ENCODE measurements around the gene RPS26. TPM values are rescaled to one million over a fixed set of nuclear protein-coding genes. Genes with fewer than 3 reads are reported as not detected.

Gene RPS26
- total RNA-seq, 2 experiments from 2014 or later: 47.2 to 48.3 TPM

GRCh38 chr12:56007564-56008559, 33.9 kb upstream of the RPS26 start:
- Mint-ChIP-seq H3K4me3 (peak overlapping the region; percentile 73), H3K27ac (peak overlapping the region; percentile 73), H3K27me3 (no peaks in the 10 kb centered on the region)

DNA sequence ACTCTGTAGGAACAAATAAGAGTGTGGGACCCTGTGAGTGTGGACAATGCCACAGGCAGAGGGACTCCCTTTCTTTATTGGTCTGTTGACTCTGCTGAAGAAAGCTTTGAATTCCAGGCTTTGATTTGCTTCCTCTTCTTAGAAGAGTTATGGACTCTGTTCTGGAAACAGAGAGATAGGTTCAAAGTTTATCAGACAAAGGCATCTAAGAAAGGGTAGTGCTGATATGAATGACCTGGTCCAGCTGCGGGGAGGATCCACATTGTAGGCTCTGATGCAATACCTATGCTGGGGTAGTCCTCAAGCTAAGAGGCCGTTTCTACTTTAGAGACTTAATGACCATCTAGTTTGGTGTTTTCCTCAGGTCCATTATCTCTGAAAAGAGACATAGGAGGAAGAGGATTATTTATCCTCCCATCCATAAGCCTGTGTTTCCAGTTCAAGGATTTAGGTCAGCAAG, 31.6 kb upstream of the RPS26 start:
- no peak overlapping the region for H3K4me3 Mint-ChIP-seq
- H3K9me3 Mint-ChIP-seq: no peaks in the 10 kb centered on the region
- peaks cover 4% of the 10 kb centered on the region for H3K36me3 Mint-ChIP-seq (ENCODE audit: low read depth)
- DNase-seq: no peak
- no peaks in the 10 kb centered on the region for H3K27me3 Mint-ChIP-seq
- ChIA-PET POLR2A (interaction anchor here (0.7 kb wide), 1 partner anchor 43 kb away, joined by 3 read pairs; no protein-coding TSS in a partner anchor), CTCF (interaction anchor here (1.2 to 1.7 kb wide), 4 partner anchors 10 to 19 kb away, joined by 3 to 7 read pairs (median 4); partner anchors contain the start of genes IKZF4 and SUOX)
- no peak overlapping the region for H3K27ac Mint-ChIP-seq
- H3K4me1 Mint-ChIP-seq: peaks cover 32% of the 10 kb centered on the region

More at GRCh38 chr12:56007564-56008559, 33.9 kb upstream of the RPS26 start:
- ChIA-PET CTCF (interaction anchor here (0.6 to 1.7 kb wide), 5 partner anchors 11 to 1560 kb away, joined by 3 to 9 read pairs (median 4); partner anchors contain the start of gene SUOX), POLR2A (no interaction called here)
- Mint-ChIP-seq H3K4me1 (peaks cover 32% of the 10 kb centered on the region), H3K36me3 (ENCODE audit: low read depth) (peaks cover 6% of the 10 kb centered on the region), H3K9me3 (no peaks in the 10 kb centered on the region)
- peak; percentile 73 for DNase-seq

DNA sequence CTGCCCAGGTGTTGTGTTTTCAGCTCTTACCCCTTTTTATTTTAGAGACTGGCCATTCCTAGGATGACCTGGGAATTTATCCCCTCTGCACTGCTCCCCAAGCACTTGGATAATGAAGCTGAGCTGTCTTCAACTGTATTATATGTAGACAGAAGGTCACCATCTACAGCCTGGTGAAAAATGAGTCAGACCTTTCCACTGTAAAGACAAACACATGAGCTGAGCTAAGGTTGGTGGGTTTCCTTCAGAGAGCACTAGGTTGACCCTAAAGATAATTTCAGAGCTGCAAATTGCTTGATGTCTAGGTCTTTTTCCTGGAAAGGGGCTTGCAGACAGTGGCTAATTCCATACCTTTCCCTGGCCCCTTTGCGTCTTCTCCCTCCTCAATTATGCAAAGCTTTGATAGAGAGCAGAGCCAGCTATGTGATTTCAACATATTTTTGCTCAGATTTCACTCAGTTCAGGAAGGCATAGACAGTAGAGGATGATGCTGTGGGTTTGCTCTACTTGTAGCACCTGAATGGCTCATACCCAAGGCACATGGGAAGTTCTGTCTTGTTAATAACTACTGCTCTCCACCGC, 30.1 kb upstream of the RPS26 start:
- no peak for DNase-seq
- Mint-ChIP-seq H3K4me1 (peaks cover 32% of the 10 kb centered on the region), H3K27me3 (no peaks in the 10 kb centered on the region), H3K9me3 (no peaks in the 10 kb centered on the region), H3K36me3 (ENCODE audit: low read depth) (peaks cover 4% of the 10 kb centered on the region), H3K27ac (no peak overlapping the region), H3K4me3 (no peak overlapping the region)
- CTCF ChIA-PET: interaction anchor here (1.2 to 1.8 kb wide), 2 partner anchors 16 to 72 kb away, joined by 3 to 5 read pairs; no protein-coding TSS in a partner anchor
- POLR2A ChIA-PET: no interaction called here

GRCh38 chr12:56013482-56013881, 28.2 kb upstream of the RPS26 start:
- Mint-ChIP-seq H3K9me3 (no peaks in the 10 kb centered on the region), H3K4me1 (peaks cover 22% of the 10 kb centered on the region), H3K27me3 (no peaks in the 10 kb centered on the region), H3K4me3 (no peak overlapping the region), H3K27ac (no peak overlapping the region), H3K36me3 (ENCODE audit: low read depth) (peaks cover 1% of the 10 kb centered on the region)
- ChIA-PET CTCF (interaction anchor here (0.9 to 1.4 kb wide), 4 partner anchors 9 to 26 kb away, joined by 3 to 5 read pairs (median 4); no protein-coding TSS in a partner anchor), POLR2A (no interaction called here)
- no peak for DNase-seq

DNA sequence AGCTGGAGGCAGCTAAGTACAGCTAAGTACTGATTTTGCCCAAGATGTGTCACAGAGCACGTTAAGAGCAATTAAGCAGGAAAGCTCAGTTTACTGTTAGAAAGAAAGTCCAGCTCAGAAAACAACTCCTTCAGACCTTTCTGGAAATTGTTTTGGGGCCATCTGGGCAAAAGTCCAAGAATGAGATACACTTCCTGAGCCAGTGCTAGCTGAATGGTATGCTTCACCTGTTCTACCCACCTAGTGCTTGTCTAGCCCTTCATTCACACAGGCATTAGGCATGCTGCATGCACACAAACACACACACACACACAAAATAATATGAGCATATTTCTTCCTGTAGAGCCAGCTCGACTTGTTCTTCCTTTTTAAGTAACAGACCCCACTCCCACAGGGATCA, 27.5 kb upstream of the RPS26 start:
- DNase-seq: no peak
- no peaks in the 10 kb centered on the region for H3K9me3 Mint-ChIP-seq
- ChIA-PET POLR2A (no interaction called here), CTCF (interaction anchor here (0.9 to 1.4 kb wide), 4 partner anchors 8 to 25 kb away, joined by 3 to 5 read pairs (median 4); no protein-coding TSS in a partner anchor)
- peaks cover 18% of the 10 kb centered on the region for H3K4me1 Mint-ChIP-seq
- H3K36me3 Mint-ChIP-seq (ENCODE audit: low read depth): peaks cover 1% of the 10 kb centered on the region
- H3K27me3 Mint-ChIP-seq: no peaks in the 10 kb centered on the region
- no peak overlapping the region for H3K4me3 Mint-ChIP-seq
- no peak overlapping the region for H3K27ac Mint-ChIP-seq

- CTCF ChIA-PET: interaction anchor here (2.4 kb wide), 1 partner anchor 12 kb away, joined by 9 read pairs; no protein-coding TSS in a partner anchor
- H3K27ac Mint-ChIP-seq: no peak overlapping the region
- H3K27me3 Mint-ChIP-seq: no peaks in the 10 kb centered on the region
- no peak for DNase-seq
- no peak overlapping the region for H3K4me3 Mint-ChIP-seq
- H3K36me3 Mint-ChIP-seq (ENCODE audit: low read depth): peaks cover 3% of the 10 kb centered on the region
- no peaks in the 10 kb centered on the region for H3K9me3 Mint-ChIP-seq
- H3K4me1 Mint-ChIP-seq: peaks cover 40% of the 10 kb centered on the region
- POLR2A ChIA-PET: no interaction called here
These were observed 24.5 kb upstream of the RPS26 start for GRCh38 chr12:56017181-56017580.

DNA sequence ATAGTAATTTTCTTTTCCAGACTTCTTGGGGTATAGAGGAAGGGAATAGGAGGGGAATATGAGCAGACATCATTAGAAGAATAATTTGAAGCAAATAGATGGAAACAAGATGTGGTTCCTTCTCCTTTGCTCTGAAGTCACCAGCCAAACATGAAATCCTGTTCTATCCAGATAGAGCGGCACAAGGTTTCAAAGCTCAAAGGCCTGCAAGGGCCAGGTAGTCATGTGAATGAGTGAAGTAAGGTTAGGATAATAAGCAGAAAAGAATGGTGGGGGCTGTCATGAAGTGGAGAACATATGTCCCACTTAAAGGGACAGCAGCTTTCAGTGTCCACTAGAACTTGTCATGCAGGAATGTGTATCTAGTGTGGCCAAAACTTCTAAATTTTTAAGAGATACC, 23.4 kb upstream of the RPS26 start:
- ChIA-PET CTCF (interaction anchor here (0.7 to 2.4 kb wide), 2 partner anchors 11 to 21 kb away, joined by 3 to 9 read pairs; partner anchors contain the start of gene SUOX), POLR2A (no interaction called here)
- Mint-ChIP-seq H3K9me3 (no peaks in the 10 kb centered on the region), H3K27ac (no peak overlapping the region), H3K4me1 (peaks cover 51% of the 10 kb centered on the region), H3K4me3 (no peak overlapping the region), H3K27me3 (no peaks in the 10 kb centered on the region), H3K36me3 (ENCODE audit: low read depth) (peaks cover 3% of the 10 kb centered on the region)
- DNase-seq: no peak

DNA sequence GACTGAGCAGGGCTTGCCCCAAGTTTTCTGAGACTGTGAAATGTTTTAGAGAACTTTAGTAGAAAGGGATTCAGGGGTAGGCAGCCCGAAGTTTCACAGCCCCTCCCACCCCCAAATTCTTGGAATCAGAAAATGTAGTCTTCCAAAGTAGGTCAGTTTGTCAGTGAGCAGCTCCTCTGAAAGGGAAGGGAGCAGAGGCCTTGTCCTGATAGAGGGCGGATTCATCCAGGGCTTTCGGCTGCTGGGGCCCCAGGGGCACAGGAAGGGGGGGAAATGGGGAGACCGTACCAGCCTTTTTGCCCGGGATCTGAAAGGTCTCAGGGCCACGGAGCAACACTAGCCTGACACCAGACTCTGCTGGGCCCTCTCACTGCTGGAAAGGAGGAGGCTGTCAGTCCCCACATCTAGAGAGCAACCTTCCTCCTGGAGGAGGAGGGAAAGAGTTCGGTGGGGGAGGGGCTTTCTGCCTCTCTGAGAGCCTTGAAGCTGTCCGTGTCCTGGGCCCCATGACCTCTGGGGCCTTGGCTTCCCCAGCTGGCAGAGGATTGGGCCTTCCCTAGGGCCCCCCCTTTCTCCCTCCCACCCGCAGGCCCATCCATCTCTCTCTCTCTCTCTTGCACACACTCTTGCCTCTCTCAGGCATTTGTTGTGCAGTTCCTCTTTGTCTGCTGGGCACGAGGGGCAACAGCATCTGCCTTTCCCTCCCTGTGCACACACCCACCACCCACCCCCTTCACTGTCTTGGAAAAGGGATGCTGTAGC, 21.1 kb upstream of the RPS26 start, which contains the start of gene IKZF4:
Gene IKZF4, plus strand, starts transcription at position 621 of the 762 bp plus-strand sequence. CDS start 451 bp downstream, outside the sequence.
- peak within 1 kb of the TSS; percentile 95 for H3K27ac Mint-ChIP-seq
- CTCF ChIA-PET: interaction anchor here (1.0 to 2.8 kb wide), 5 partner anchors 9 to 191 kb away, joined by 3 to 11 read pairs (median 4); partner anchors contain the start of gene DNAJC14
- DNase-seq: peak; percentile 25
- no peaks in the 10 kb centered on the region for H3K9me3 Mint-ChIP-seq
- peak within 1 kb of the TSS; percentile 89 for H3K4me3 Mint-ChIP-seq
- POLR2A ChIA-PET: interaction anchor here (0.7 kb wide), 1 partner anchor 1083 kb away, joined by 8 read pairs; no protein-coding TSS in a partner anchor
- H3K27me3 Mint-ChIP-seq: no peaks in the 10 kb centered on the region
- peaks cover 11% of the 10 kb centered on the region for H3K36me3 Mint-ChIP-seq (ENCODE audit: low read depth)
- H3K4me1 Mint-ChIP-seq: peaks cover 57% of the 10 kb centered on the region

- no peaks in the 10 kb centered on the region for H3K27me3 Mint-ChIP-seq
These were observed 19.7 kb upstream of the RPS26 start for GRCh38 chr12:56021889-56022497.

DNA sequence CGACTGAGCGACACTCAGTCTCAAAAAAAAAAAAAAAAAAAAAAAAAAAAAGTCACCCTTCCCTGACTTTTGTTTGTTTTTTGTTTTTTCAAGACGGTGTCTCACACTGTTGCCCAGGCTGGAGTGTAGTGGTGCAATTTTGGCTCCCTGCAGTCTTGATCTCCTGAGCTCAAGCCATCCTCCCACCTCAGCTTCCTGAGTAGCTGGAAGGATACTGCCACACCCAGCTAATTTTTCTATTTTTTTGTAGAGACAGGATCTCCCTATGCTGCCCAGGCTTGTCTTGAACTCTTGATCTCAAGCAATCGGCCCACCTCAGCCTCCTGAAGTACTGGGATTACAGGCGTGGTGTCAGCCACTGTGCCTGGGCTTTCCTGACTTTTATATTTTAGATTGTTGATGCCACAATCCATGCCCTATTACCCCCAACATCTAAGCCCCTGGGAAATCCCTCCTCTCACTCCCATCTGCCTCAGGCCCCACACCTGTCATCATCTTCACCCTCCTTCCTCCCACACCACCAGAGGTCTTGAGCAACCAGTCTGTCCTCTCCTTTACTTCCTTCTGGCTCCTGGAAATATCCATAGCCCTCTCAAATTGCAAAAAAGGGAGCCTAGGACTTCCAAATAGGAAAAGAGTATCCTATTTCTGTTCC, 13.1 kb upstream of the RPS26 start:
- H3K4me3 Mint-ChIP-seq: peak overlapping the region; percentile 30
- ChIA-PET POLR2A (no interaction called here), CTCF (interaction anchor here (0.9 to 2.2 kb wide), 8 partner anchors 8 to 291 kb away, joined by 3 to 11 read pairs (median 7); partner anchors contain the start of gene IKZF4)
- H3K9me3 Mint-ChIP-seq: no peaks in the 10 kb centered on the region
- peaks cover 50% of the 10 kb centered on the region for H3K4me1 Mint-ChIP-seq
- peaks cover 58% of the 10 kb centered on the region for H3K36me3 Mint-ChIP-seq (ENCODE audit: low read depth)
- no peaks in the 10 kb centered on the region for H3K27me3 Mint-ChIP-seq
- H3K27ac Mint-ChIP-seq: peak overlapping the region; percentile 87
- DNase-seq: no peak

More at GRCh38 chr12:56021889-56022497, 19.7 kb upstream of the RPS26 start:
- H3K4me1 Mint-ChIP-seq: peaks cover 52% of the 10 kb centered on the region
- H3K27ac Mint-ChIP-seq: peak overlapping the region; percentile 95
- H3K36me3 Mint-ChIP-seq (ENCODE audit: low read depth): peaks cover 17% of the 10 kb centered on the region
- H3K9me3 Mint-ChIP-seq: no peaks in the 10 kb centered on the region
- ChIA-PET CTCF (interaction anchor here (1.1 to 2.8 kb wide), 5 partner anchors 8 to 283 kb away, joined by 3 to 11 read pairs (median 4); no protein-coding TSS in a partner anchor), POLR2A (no interaction called here)
- no peak for DNase-seq
- peak overlapping the region; percentile 89 for H3K4me3 Mint-ChIP-seq

- POLR2A ChIA-PET: no interaction called here
These were observed 12.6 kb upstream of the RPS26 start for GRCh38 chr12:56029166-56029519.

More at GRCh38 chr12:56029166-56029519, 12.6 kb upstream of the RPS26 start:
- CTCF ChIA-PET: interaction anchor here (0.9 to 2.2 kb wide), 12 partner anchors 8 to 291 kb away, joined by 3 to 11 read pairs (median 7); partner anchors contain the start of genes IKZF4, RAB5B and SUOX
- Mint-ChIP-seq H3K27me3 (no peaks in the 10 kb centered on the region), H3K9me3 (no peaks in the 10 kb centered on the region), H3K27ac (peak overlapping the region; percentile 87), H3K36me3 (ENCODE audit: low read depth) (peaks cover 60% of the 10 kb centered on the region), H3K4me3 (peak overlapping the region; percentile 30), H3K4me1 (peaks cover 48% of the 10 kb centered on the region)
- no peak for DNase-seq

All from activated CD4-positive, alpha-beta T cell treated with anti-CD3 and anti-CD28 coated beads, Interleukin-2, amount 10 ng/mL, durations not matched to agents 7 days and 5 days (primary cell).